Measurements from ENCODE around the gene ALX4.

ALX4 gene

DNA sequence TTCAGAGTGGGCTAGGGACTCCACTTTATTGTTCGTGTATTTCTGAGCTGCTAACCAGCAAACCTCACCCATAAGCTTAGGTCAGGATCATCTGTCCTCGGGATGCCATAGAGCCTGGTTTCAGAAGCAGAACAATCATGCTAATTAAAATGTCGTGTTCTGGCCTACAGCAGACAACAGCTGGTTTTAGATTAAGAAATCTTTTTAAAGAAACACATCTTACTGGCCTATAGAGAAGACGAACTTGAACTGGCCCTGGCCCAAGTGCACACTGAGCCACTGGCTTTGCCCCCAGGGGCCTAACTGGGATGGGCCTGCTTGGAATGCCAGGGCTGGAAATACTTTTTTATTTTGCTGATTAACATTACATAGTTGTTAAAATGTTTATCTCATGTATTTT is 63.2 kb downstream of the ALX4 start:
- H3K79me2 ChIP-seq (ENCODE audit: low read length) = no peaks in the 10 kb centered on the region
- H3K4me1 ChIP-seq (ENCODE audit: low read length) = peaks cover 14% of the 10 kb centered on the region
- H4K20me1 ChIP-seq (ENCODE audit: insufficient read depth, low read length) = no peaks in the 10 kb centered on the region
- no peak overlapping the region for H2AFZ ChIP-seq (ENCODE audit: low read length)
- H3K27ac ChIP-seq (ENCODE audit: low read length) = no peak overlapping the region
- no peaks in the 10 kb centered on the region for H3K9me2 ChIP-seq (replicated peaks; ENCODE audit: insufficient read depth, low read length)
- no peak overlapping the region for H3K9ac ChIP-seq (ENCODE audit: low read length)
- DNase-seq = no peak
- no peaks in the 10 kb centered on the region for H3K36me3 ChIP-seq (replicated peaks; ENCODE audit: insufficient read depth, low read length)
- peaks cover 3% of the 10 kb centered on the region; the same call in 1 of the 2 replicates for H3F3A ChIP-seq (ENCODE audit: insufficient read depth, low read length)
- H3K9me3 ChIP-seq (replicated peaks; ENCODE audit: insufficient read depth, low read length) = no peaks in the 10 kb centered on the region
- no peak for TF ChIP-seq EZH2phosphoT487 (IDR thresholded peaks at IDR 0.05; ENCODE audit: low read length)
- TF ChIP-seq, protein P1, sequence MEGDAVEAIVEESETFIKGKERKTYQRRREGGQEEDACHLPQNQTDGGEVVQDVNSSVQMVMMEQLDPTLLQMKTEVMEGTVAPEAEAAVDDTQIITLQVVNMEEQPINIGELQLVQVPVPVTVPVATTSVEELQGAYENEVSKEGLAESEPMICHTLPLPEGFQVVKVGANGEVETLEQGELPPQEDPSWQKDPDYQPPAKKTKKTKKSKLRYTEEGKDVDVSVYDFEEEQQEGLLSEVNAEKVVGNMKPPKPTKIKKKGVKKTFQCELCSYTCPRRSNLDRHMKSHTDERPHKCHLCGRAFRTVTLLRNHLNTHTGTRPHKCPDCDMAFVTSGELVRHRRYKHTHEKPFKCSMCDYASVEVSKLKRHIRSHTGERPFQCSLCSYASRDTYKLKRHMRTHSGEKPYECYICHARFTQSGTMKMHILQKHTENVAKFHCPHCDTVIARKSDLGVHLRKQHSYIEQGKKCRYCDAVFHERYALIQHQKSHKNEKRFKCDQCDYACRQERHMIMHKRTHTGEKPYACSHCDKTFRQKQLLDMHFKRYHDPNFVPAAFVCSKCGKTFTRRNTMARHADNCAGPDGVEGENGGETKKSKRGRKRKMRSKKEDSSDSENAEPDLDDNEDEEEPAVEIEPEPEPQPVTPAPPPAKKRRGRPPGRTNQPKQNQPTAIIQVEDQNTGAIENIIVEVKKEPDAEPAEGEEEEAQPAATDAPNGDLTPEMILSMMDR (IDR thresholded peaks at IDR 0.05; ENCODE audit: low read length) = no peak
- H3K4me2 ChIP-seq (ENCODE audit: low read depth, low read length) = no peak overlapping the region
- H3K4me3 ChIP-seq (ENCODE audit: low read length) = no peak overlapping the region
- H3K27me3 ChIP-seq (replicated peaks; ENCODE audit: insufficient read depth, low read length) = no peaks in the 10 kb centered on the region

DNA sequence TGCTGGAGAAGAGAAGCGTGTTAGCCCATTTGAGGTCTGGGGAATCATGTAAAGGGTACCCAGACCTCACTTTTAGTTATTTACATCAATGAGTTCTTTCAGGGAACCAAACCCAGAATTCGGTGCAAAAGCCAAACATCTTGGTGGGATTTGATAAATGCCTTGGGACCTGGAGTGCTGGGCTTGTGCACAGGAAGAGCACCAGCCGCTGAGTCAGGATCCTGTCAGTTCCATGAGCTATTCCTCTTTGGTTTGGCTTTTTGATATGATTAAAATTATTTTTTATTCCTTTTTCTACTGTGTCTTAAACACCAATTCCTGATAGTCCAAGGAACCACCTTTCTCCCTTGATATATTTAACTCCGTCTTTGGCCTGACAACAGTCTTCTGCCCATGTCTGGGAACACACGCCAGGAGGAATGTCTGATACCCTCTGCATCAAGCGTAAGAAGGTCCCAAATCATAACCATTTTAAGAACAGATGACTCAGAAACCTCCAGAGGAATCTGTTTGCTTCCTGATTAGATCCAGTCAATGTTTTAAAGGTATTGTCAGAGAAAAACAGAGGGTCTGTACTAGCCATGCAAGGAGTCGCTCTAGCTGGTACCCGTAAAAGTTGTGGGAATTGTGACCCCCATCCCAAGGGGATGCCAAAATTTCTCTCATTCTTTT is 65.2 kb downstream of the ALX4 start:
- H3F3A ChIP-seq (ENCODE audit: insufficient read depth, low read length) = peaks cover 3% of the 10 kb centered on the region; the same call in 1 of the 2 replicates
- H3K79me2 ChIP-seq (ENCODE audit: low read length) = no peaks in the 10 kb centered on the region
- no peak for TF ChIP-seq EZH2 (optimal IDR thresholded peaks at IDR 0.05; ENCODE audit: low read depth, low read length)
- TF ChIP-seq, protein P1 (IDR thresholded peaks at IDR 0.05; ENCODE audit: low read length) = no peak
- peaks cover 14% of the 10 kb centered on the region for H3K4me1 ChIP-seq (ENCODE audit: low read length)
- no peaks in the 10 kb centered on the region for H3K36me3 ChIP-seq (replicated peaks; ENCODE audit: insufficient read depth, low read length)
- no peaks in the 10 kb centered on the region for H3K9me3 ChIP-seq (replicated peaks; ENCODE audit: insufficient read depth, low read length)
- H3K27me3 ChIP-seq (replicated peaks; ENCODE audit: insufficient read depth, low read length) = no peaks in the 10 kb centered on the region
- no peak overlapping the region for H3K27ac ChIP-seq (ENCODE audit: low read length)
- no peak for DNase-seq
- no peak overlapping the region for H3K9ac ChIP-seq (ENCODE audit: low read length)
- no peak overlapping the region for H3K4me3 ChIP-seq (ENCODE audit: low read length)
- no peak overlapping the region for H2AFZ ChIP-seq (ENCODE audit: low read length)
- no peak overlapping the region for H3K4me2 ChIP-seq (ENCODE audit: low read depth, low read length)
- H4K20me1 ChIP-seq (ENCODE audit: insufficient read depth, low read length) = no peaks in the 10 kb centered on the region
- no peaks in the 10 kb centered on the region for H3K9me2 ChIP-seq (replicated peaks; ENCODE audit: insufficient read depth, low read length)

DNA sequence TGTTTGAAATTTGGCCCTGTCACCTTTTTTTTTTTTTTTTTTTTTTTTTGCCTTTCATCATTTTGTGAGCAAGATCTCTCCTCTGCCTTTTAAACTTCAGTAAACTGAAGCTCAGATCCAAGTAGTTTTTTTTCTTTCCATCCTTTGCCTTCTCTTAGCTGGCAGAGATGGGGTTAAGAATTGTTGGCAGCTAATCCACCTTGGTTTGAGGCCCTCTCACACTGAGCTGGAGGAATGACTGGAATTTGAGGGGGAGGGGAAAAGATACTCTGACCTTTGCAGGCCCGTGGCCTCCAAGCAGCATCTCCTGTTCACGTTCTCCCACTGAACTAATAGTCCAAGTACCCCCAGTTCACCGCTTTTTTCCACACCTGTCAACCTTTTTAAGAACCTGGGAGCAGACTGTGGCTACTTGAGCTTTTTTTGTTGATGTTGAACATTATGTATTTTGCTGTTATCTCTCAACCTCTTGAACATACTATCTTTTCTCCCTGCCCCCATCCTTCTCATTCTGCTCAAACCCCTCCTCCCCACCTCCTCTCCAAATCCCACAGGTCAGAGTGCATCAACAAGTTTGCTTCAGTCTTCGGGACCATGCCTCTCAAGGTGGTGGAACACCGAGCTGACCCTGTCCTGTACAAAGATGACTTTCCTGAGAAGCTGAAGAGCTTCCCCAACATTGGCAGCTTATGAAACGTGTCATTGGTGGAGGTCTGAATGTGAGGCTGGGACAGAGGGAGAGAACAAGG is 66.2 kb downstream of the ALX4 start:
- Histone ChIP-seq H3K9me3 (replicated peaks; ENCODE audit: insufficient read depth, low read length) (no peaks in the 10 kb centered on the region), H3K4me1 (ENCODE audit: low read length) (peaks cover 14% of the 10 kb centered on the region), H4K20me1 (ENCODE audit: insufficient read depth, low read length) (no peaks in the 10 kb centered on the region), H3K4me2 (ENCODE audit: low read depth, low read length) (no peak overlapping the region), H3K27me3 (replicated peaks; ENCODE audit: insufficient read depth, low read length) (no peaks in the 10 kb centered on the region), H3K9me2 (replicated peaks; ENCODE audit: insufficient read depth, low read length) (no peaks in the 10 kb centered on the region), H3K4me3 (ENCODE audit: low read length) (no peak overlapping the region), H3F3A (ENCODE audit: insufficient read depth, low read length) (peaks cover 3% of the 10 kb centered on the region; the same call in 1 of the 2 replicates), H2AFZ (ENCODE audit: low read length) (no peak overlapping the region), H3K27ac (ENCODE audit: low read length) (no peak overlapping the region), H3K79me2 (ENCODE audit: low read length) (no peaks in the 10 kb centered on the region), H3K9ac (ENCODE audit: low read length) (no peak overlapping the region), H3K36me3 (replicated peaks; ENCODE audit: insufficient read depth, low read length) (no peaks in the 10 kb centered on the region)
- TF ChIP-seq EZH2phosphoT487 (IDR thresholded peaks at IDR 0.05; ENCODE audit: low read length) = no peak
- no peak for TF ChIP-seq EZH2 (optimal IDR thresholded peaks at IDR 0.05; ENCODE audit: low read depth, low read length)
- TF ChIP-seq, protein P1 (IDR thresholded peaks at IDR 0.05; ENCODE audit: low read length) = no peak
- no peak for DNase-seq

All from MM.1S (cell line).